CD4-positive, alpha-beta T cell (primary cell): ENCODE results near the gene ZMYM5. TPM values are rescaled to one million over a fixed set of nuclear protein-coding genes. Genes with fewer than 3 reads are reported as not detected.

Experiments used
- ATAC-seq: fragments of 200-7000 bp; cut with Tn5 transposase; one replicate; pipeline ENCODE4 v1.10.0; 2022; ENCODE audit warnings: mild to moderate bottlenecking; ENCODE audit not compliant: poor library complexity
- CTCF ChIA-PET: fragments of 350-600 bp; sonication (Branson Sonifier 250); formaldehyde crosslinking; loops from one replicate; lab custom pipeline; 2021; ENCODE audit warnings: antibody characterized with exemption, inconsistent platforms; lab: Charles Lee
- POLR2A ChIA-PET: fragments of 350-600 bp; sonication (Branson Sonifier 250); formaldehyde crosslinking; loops from one replicate; lab custom pipeline; 2021; ENCODE audit warnings: antibody characterized with exemption, inconsistent platforms; lab: Charles Lee
- DNase-seq, 14 experiments: peaks; one replicate each; pipeline ENCODE4 v3.0.0-alpha.2; 2013 to 2020; ENCODE audit warnings: mixed read lengths in 2 of 14
- H3K27ac ChIP-seq, 2 donors: one replicate each; pipeline versions ENCODE4 v1.5.1 to v1.7.0; 2013; ENCODE audit warnings: low read length in 2 of 2, low read depth in 1 of 2, mild to moderate bottlenecking in 1 of 2
- H3K27me3 ChIP-seq, 2 experiments: 1 replicate in 1 of 2; 2 replicates in 1 of 2; pipeline versions ENCODE4 v1.6.1 to v1.7.0; 2013; ENCODE audit warnings: low read length in 2 of 2, control low read depth in 1 of 2, mild to moderate bottlenecking in 1 of 2, moderate library complexity in 1 of 2; ENCODE audit not compliant: insufficient read depth in 2 of 2, control insufficient read depth in 1 of 2
- H3K36me3 ChIP-seq: one replicate; pipeline ENCODE4 v1.6.1; 2013; ENCODE audit warnings: low read length, control low read depth; ENCODE audit not compliant: insufficient read depth
- H3K4me1 ChIP-seq: one replicate; pipeline ENCODE4 v1.6.1; 2013; ENCODE audit warnings: low read length, control low read depth; ENCODE audit not compliant: insufficient read depth
- H3K4me3 ChIP-seq: one replicate; pipeline ENCODE4 v1.5.1; 2013; ENCODE audit warnings: mild to moderate bottlenecking, low read length, moderate library complexity
- H3K9me3 ChIP-seq, 2 experiments: 1 replicate in 1 of 2; 2 replicates in 1 of 2; pipeline versions ENCODE4 v1.6.1 to v1.7.0; 2013; ENCODE audit warnings: low read length in 2 of 2, mild to moderate bottlenecking in 2 of 2, control low read depth in 1 of 2, moderate library complexity in 1 of 2; ENCODE audit not compliant: control insufficient read depth in 1 of 2, insufficient read depth in 1 of 2
- H3K27ac Mint-ChIP-seq: one replicate; pipeline ENCODE4 v1.8.0; 2020; ENCODE audit warnings: mixed read lengths
- H3K27me3 Mint-ChIP-seq: one replicate; pipeline ENCODE4 v1.8.0; 2021; ENCODE audit warnings: mixed read lengths
- H3K36me3 Mint-ChIP-seq: one replicate; pipeline ENCODE4 v1.8.0; 2021; ENCODE audit warnings: low read depth, mixed read lengths
- H3K4me1 Mint-ChIP-seq: one replicate; pipeline ENCODE4 v1.8.0; 2021; ENCODE audit warnings: low read depth, mixed read lengths
- H3K4me3 Mint-ChIP-seq: one replicate; pipeline ENCODE4 v1.8.0; 2020; ENCODE audit warnings: mild to moderate bottlenecking, mixed read lengths
- H3K9me3 Mint-ChIP-seq: one replicate; pipeline ENCODE4 v1.8.0; 2020; ENCODE audit warnings: mixed read lengths
- intact Hi-C, 2 experiments: fragments of 100-400 bp; cut with DNase I in 1 of 2; cut with micrococcal nuclease in 1 of 2; formaldehyde crosslinking; loops; one replicate each; pipeline versions ENCODE4 v1.15.1 to v1.9.0; 2023 to 2025; cut with DNase I, micrococcal nuclease
- total RNA-seq, 174 experiments: library from RNA in 2 of 174; stranded (reverse) in 2 of 174; gene quantifications; one replicate each; pipeline ENCODE4 v1.2.3 and lab custom pipeline; 2021 to 2026
- TF ChIP-seq, protein P1 (sequence below): fragments of 200-600 bp; IDR thresholded peaks from one replicate; pipeline ENCODE4 v1.8.0; 2022; ENCODE audit warnings: antibody characterized with exemption, mild to moderate bottlenecking

The ZMYM5 gene
- total RNA-seq, 2 experiments from 2014 or later = 29.2 to 32.1 TPM

- no peak overlapping the region for H3K27ac Mint-ChIP-seq
- DNase-seq = peak in 3 of 14 experiments; percentile 24 to 29 (median 26)
- intact Hi-C loops = loop anchor here in 1 of 2 experiments (10.0 kb wide), 1 partner anchor 324 kb away; the partner anchor contains the start of gene TPTE2
- no peaks in the 10 kb centered on the region for H3K9me3 Mint-ChIP-seq
- TF ChIP-seq, protein P1, sequence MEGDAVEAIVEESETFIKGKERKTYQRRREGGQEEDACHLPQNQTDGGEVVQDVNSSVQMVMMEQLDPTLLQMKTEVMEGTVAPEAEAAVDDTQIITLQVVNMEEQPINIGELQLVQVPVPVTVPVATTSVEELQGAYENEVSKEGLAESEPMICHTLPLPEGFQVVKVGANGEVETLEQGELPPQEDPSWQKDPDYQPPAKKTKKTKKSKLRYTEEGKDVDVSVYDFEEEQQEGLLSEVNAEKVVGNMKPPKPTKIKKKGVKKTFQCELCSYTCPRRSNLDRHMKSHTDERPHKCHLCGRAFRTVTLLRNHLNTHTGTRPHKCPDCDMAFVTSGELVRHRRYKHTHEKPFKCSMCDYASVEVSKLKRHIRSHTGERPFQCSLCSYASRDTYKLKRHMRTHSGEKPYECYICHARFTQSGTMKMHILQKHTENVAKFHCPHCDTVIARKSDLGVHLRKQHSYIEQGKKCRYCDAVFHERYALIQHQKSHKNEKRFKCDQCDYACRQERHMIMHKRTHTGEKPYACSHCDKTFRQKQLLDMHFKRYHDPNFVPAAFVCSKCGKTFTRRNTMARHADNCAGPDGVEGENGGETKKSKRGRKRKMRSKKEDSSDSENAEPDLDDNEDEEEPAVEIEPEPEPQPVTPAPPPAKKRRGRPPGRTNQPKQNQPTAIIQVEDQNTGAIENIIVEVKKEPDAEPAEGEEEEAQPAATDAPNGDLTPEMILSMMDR = peak; percentile 59
- no peaks in the 10 kb centered on the region for H3K4me1 Mint-ChIP-seq
- H3K4me1 ChIP-seq = no peaks in the 10 kb centered on the region
- no peaks in the 10 kb centered on the region for H3K27me3 ChIP-seq
- H3K27me3 Mint-ChIP-seq = no peaks in the 10 kb centered on the region
- H3K36me3 ChIP-seq = no peaks in the 10 kb centered on the region
- ATAC-seq = no peak
- no peak overlapping the region for H3K4me3 Mint-ChIP-seq
- peaks cover 0 to 13% of the 10 kb centered on the region in 2 experiments for H3K9me3 ChIP-seq
- H3K36me3 Mint-ChIP-seq = no peaks in the 10 kb centered on the region
- ChIA-PET POLR2A (no interaction called here), CTCF (no interaction called here)
- no peak overlapping the region for H3K4me3 ChIP-seq
- no peak overlapping the region for H3K27ac ChIP-seq
These were observed 25.4 kb upstream of the ZMYM5 start for GRCh38 chr13:19888799-19889198.

DNA sequence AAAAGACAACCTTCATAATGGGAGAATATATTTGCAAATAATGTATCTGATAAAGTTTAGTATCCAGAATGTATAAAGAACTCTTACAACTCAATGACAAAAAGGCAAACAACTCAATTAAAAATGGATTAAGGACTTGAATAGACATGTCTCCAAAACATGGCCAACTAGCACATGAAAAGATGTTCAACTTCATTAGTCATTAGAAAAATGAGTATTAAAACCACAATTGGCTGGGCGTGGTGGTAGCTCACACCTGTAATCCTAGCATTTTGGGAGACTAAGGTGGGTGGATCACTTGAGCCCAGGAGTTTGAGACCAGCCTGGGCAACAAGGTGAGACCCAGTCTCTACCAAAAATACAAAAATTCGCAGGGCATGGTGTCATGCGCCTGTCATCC, 18.8 kb upstream of the ZMYM5 start:
- no peak for ATAC-seq
- Histone ChIP-seq H3K4me1 (no peaks in the 10 kb centered on the region), H3K9me3 (peaks cover 0 to 15% of the 10 kb centered on the region in 2 experiments), H3K27ac (no peak overlapping the region), H3K4me3 (no peak overlapping the region), H3K36me3 (no peaks in the 10 kb centered on the region), H3K27me3 (no peaks in the 10 kb centered on the region)
- Mint-ChIP-seq H3K36me3 (no peaks in the 10 kb centered on the region), H3K9me3 (no peaks in the 10 kb centered on the region), H3K4me3 (no peak overlapping the region), H3K4me1 (no peaks in the 10 kb centered on the region), H3K27me3 (no peaks in the 10 kb centered on the region), H3K27ac (no peak overlapping the region)
- intact Hi-C loops = loop anchor here in 1 of 2 experiments (10.0 kb wide), 1 partner anchor 317 kb away; the partner anchor contains the start of gene TPTE2
- no peak for DNase-seq
- CTCF ChIA-PET = interaction anchor here (0.7 kb wide), 1 partner anchor 704 kb away, joined by 5 read pairs; no protein-coding TSS in a partner anchor
- TF ChIP-seq, protein P1 = no peak
- POLR2A ChIA-PET = interaction anchor here (0.6 kb wide), 1 partner anchor 75 kb away, joined by 3 read pairs; no protein-coding TSS in a partner anchor

DNA sequence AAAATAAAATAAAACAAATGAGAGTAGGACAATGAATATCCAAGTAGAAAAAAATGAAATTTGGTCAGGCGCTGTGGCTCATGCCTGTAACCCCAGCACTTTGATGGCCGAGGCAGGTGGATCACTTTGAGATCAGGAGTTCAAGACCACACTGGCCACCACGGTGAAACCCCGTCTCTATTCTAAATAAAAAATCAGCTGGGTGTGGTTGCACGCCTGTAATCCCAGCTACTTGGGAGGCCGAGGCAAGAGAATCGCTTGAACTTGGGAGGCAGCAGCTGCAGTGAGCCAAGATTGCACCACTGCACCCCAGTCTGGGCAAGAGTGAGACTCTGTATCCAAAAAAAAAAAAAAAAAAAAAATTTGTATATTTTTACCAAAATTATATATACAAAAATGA, 18.2 kb upstream of the ZMYM5 start:
- CTCF ChIA-PET = interaction anchor here (0.7 kb wide), 1 partner anchor 705 kb away, joined by 5 read pairs; no protein-coding TSS in a partner anchor
- Mint-ChIP-seq H3K4me3 (no peak overlapping the region), H3K36me3 (no peaks in the 10 kb centered on the region), H3K27ac (no peak overlapping the region), H3K27me3 (no peaks in the 10 kb centered on the region), H3K9me3 (no peaks in the 10 kb centered on the region), H3K4me1 (no peaks in the 10 kb centered on the region)
- peaks cover 0 to 15% of the 10 kb centered on the region in 2 experiments for H3K9me3 ChIP-seq
- DNase-seq = no peak
- no peak overlapping the region for H3K27ac ChIP-seq
- TF ChIP-seq, protein P1 = no peak
- H3K27me3 ChIP-seq = no peaks in the 10 kb centered on the region
- POLR2A ChIA-PET = interaction anchor here (0.6 kb wide), 1 partner anchor 76 kb away, joined by 3 read pairs; no protein-coding TSS in a partner anchor
- H3K4me1 ChIP-seq = no peaks in the 10 kb centered on the region
- no peaks in the 10 kb centered on the region for H3K36me3 ChIP-seq
- intact Hi-C loops = loop anchor here in 1 of 2 experiments (10.0 kb wide), 1 partner anchor 317 kb away; the partner anchor contains the start of gene TPTE2
- H3K4me3 ChIP-seq = no peak overlapping the region
- no peak for ATAC-seq
